TTC549 (cell line): ENCODE results near the gene ZNF423.

ENCODE experiments used
- FAIRE-seq: peaks from 2 replicates; lab custom pipeline; 2012; peaks lifted over from hg19 to GRCh38; lab: Jason Lieb, UNC

ZNF423 gene

GRCh38 chr16:49869731-49870130 lies 13.8 kb upstream of the ZNF423 start:
- no peak for FAIRE-seq

- FAIRE-seq: no peak
Measured at GRCh38 chr16:49867796-49868668, 12.1 kb upstream of the ZNF423 start.

- no peak for FAIRE-seq
Measured at GRCh38 chr16:49867234-49867633, 11.3 kb upstream of the ZNF423 start.

- FAIRE-seq: no peak
Measured at GRCh38 chr16:49866595-49867071, 10.7 kb upstream of the ZNF423 start.

- no peak for FAIRE-seq
Measured at GRCh38 chr16:49862694-49863093, 6.8 kb upstream of the ZNF423 start.

- no peak for FAIRE-seq
Measured at GRCh38 chr16:49861299-49861698, 5.4 kb upstream of the ZNF423 start.

GRCh38 chr16:49860593-49860992 lies 4.7 kb upstream of the ZNF423 start:
- FAIRE-seq: no peak

- no peak for FAIRE-seq
Measured at GRCh38 chr16:49859125-49859811, 3.4 kb upstream of the ZNF423 start.

- no peak for FAIRE-seq
Measured at GRCh38 chr16:49858200-49859124, 2.5 kb upstream of the ZNF423 start.

- no peak for FAIRE-seq
Measured at GRCh38 chr16:49857423-49858181, 1.7 kb upstream of the ZNF423 start.

- FAIRE-seq: no peak
Measured at GRCh38 chr16:49856672-49857330, 889 bp upstream of the ZNF423 start.

- FAIRE-seq: no peak
Measured at GRCh38 chr16:49855280-49855821, 561 bp downstream of the ZNF423 start.

GRCh38 chr16:49854796-49855203 lies 1.1 kb downstream of the ZNF423 start:
- no peak for FAIRE-seq

GRCh38 chr16:49854188-49854795 lies 1.6 kb downstream of the ZNF423 start:
- no peak for FAIRE-seq

- no peak for FAIRE-seq
Measured at GRCh38 chr16:49852279-49852678, 3.6 kb downstream of the ZNF423 start.

GRCh38 chr16:49851468-49851787 lies 4.5 kb downstream of the ZNF423 start:
- FAIRE-seq: no peak

GRCh38 chr16:49850558-49851467 lies 5.1 kb downstream of the ZNF423 start:
- FAIRE-seq: no peak

- no peak for FAIRE-seq
Measured at GRCh38 chr16:49849754-49850108, 6.2 kb downstream of the ZNF423 start.

- no peak for FAIRE-seq
Measured at GRCh38 chr16:49849037-49849753, 6.7 kb downstream of the ZNF423 start.
